AG04450 (cell line): ENCODE data around the gene IKBKE. TPM values are rescaled to one million over a fixed set of nuclear protein-coding genes. Genes with fewer than 3 reads are reported as not detected.

ENCODE experiments used
- CTCF ChIA-PET: fragments of 300-600, 350-600 bp; formaldehyde crosslinking; extraction: SDS; loops from one replicate; lab custom pipeline; 2022; ENCODE audit warnings: antibody characterized with exemption, inconsistent platforms; lab: Charles Lee
- POLR2A ChIA-PET: fragments of 350-600 bp; formaldehyde crosslinking; extraction: SDS; loops from one replicate; lab custom pipeline; 2021; ENCODE audit warnings: antibody characterized with exemption, inconsistent platforms; lab: Yijun Ruan, JAX
- DNase-seq: peaks from one replicate; pipeline ENCODE4 v3.0.0-alpha.2; 2011; ENCODE audit warnings: low read depth, low spot score
- H3K27ac ChIP-seq: one replicate; pipeline ENCODE4 v1.5.1; 2012; ENCODE audit warnings: low read depth, low read length, control low read depth
- H3K27me3 ChIP-seq: one replicate; pipeline ENCODE4 v1.6.0; 2012; ENCODE audit warnings: low read length; ENCODE audit not compliant: control insufficient read depth, insufficient read depth
- H3K4me3 ChIP-seq: 2 replicates; pipeline ENCODE4 v1.5.1; 2011; ENCODE audit warnings: mild to moderate bottlenecking, low read depth, low read length, control low read depth
- H3K9me3 ChIP-seq: 2 replicates; pipeline ENCODE4 v1.5.1; 2012; ENCODE audit warnings: low read length; ENCODE audit not compliant: control insufficient read depth, insufficient read depth
- polyA plus RNA-seq: library from polyadenylated mRNA; depleted of rRNA; stranded (reverse); fragments of >200 nt; gene quantifications from 2 replicates; pipeline ENCODE4 v1.2.3, GENCODE V29; 2011
- TF ChIP-seq, protein P1 (sequence below): IDR thresholded peaks from 2 replicates; pipeline ENCODE4 v1.5.1; 2011; ENCODE audit warnings: low read depth, low read length, control low read depth, inconsistent platforms

IKBKE gene
- polyA plus RNA-seq, 1 experiment, result 20.8 TPM

- H3K4me3 ChIP-seq, result no peak overlapping the region
- ChIA-PET CTCF (interaction anchor here (1.1 kb wide), 1 partner anchor 21 kb away, joined by 4 read pairs; no protein-coding TSS in a partner anchor), POLR2A (no interaction called here)
These were observed 28.8 kb upstream of the IKBKE start for GRCh38 chr1:206441336-206441967.

GRCh38 chr1:206442101-206442500, 28.2 kb upstream of the IKBKE start:
- Histone ChIP-seq H3K9me3 (no peaks in the 10 kb centered on the region), H3K27ac (no peak overlapping the region), H3K4me3 (no peak overlapping the region), H3K27me3 (no peaks in the 10 kb centered on the region)
- ChIA-PET CTCF (interaction anchor here (0.6 to 1.1 kb wide), 2 partner anchors 20 to 217 kb away, joined by 4 to 8 read pairs; no protein-coding TSS in a partner anchor), POLR2A (no interaction called here)
- DNase-seq, result no peak
- TF ChIP-seq, protein P1, sequence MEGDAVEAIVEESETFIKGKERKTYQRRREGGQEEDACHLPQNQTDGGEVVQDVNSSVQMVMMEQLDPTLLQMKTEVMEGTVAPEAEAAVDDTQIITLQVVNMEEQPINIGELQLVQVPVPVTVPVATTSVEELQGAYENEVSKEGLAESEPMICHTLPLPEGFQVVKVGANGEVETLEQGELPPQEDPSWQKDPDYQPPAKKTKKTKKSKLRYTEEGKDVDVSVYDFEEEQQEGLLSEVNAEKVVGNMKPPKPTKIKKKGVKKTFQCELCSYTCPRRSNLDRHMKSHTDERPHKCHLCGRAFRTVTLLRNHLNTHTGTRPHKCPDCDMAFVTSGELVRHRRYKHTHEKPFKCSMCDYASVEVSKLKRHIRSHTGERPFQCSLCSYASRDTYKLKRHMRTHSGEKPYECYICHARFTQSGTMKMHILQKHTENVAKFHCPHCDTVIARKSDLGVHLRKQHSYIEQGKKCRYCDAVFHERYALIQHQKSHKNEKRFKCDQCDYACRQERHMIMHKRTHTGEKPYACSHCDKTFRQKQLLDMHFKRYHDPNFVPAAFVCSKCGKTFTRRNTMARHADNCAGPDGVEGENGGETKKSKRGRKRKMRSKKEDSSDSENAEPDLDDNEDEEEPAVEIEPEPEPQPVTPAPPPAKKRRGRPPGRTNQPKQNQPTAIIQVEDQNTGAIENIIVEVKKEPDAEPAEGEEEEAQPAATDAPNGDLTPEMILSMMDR, result no peak

More at GRCh38 chr1:206441336-206441967, 28.8 kb upstream of the IKBKE start:
- Histone ChIP-seq H3K9me3 (no peaks in the 10 kb centered on the region), H3K27me3 (no peaks in the 10 kb centered on the region), H3K27ac (no peak overlapping the region)
- TF ChIP-seq, protein P1, result no peak
- DNase-seq, result no peak

- POLR2A ChIA-PET, result interaction anchor here (1.0 kb wide), 1 partner anchor 15 kb away, joined by 3 read pairs; no protein-coding TSS in a partner anchor
- H3K27ac ChIP-seq, result no peak overlapping the region
- peak; percentile 27 for DNase-seq
- H3K4me3 ChIP-seq, result no peak overlapping the region
- no peaks in the 10 kb centered on the region for H3K27me3 ChIP-seq
- CTCF ChIA-PET, result interaction anchor here (1.1 to 3.7 kb wide), 3 partner anchors 10 to 17 kb away, joined by 3 to 22 read pairs (median 7); no protein-coding TSS in a partner anchor
- TF ChIP-seq, protein P1, result no peak
- no peaks in the 10 kb centered on the region for H3K9me3 ChIP-seq
These were observed 25.2 kb upstream of the IKBKE start for GRCh38 chr1:206445116-206445515.

GRCh38 chr1:206445911-206446356, 24.3 kb upstream of the IKBKE start:
- H3K4me3 ChIP-seq, result no peak overlapping the region
- H3K27ac ChIP-seq, result no peak overlapping the region
- H3K27me3 ChIP-seq, result no peaks in the 10 kb centered on the region
- no peak for DNase-seq
- ChIA-PET CTCF (interaction anchor here (1.1 to 3.7 kb wide), 4 partner anchors 9 to 137 kb away, joined by 3 to 22 read pairs (median 5); no protein-coding TSS in a partner anchor), POLR2A (no interaction called here)
- TF ChIP-seq, protein P1, result no peak
- H3K9me3 ChIP-seq, result no peaks in the 10 kb centered on the region
